IPS-20b (cell line): Measurements from ENCODE around the gene TWSG1.
A peak's percentile ranks its signal among the peaks of the same experiment; 100 is the strongest.

Experiments used
- H3K27ac ChIP-seq: one replicate; pipeline ENCODE4 v1.5.1; 2013; ENCODE audit warnings: low read length
- H3K27me3 ChIP-seq: 2 replicates; pipeline ENCODE4 v1.6.1; 2013; ENCODE audit warnings: mild to moderate bottlenecking, low read length, inconsistent platforms; ENCODE audit not compliant: insufficient read depth
- H3K36me3 ChIP-seq: 2 replicates; pipeline ENCODE4 v1.6.1; 2013; ENCODE audit warnings: low read depth, mild to moderate bottlenecking, inconsistent platforms, low read length, moderate library complexity; ENCODE audit not compliant: insufficient read depth
- H3K4me1 ChIP-seq: 2 replicates; pipeline ENCODE4 v1.6.1; 2013; ENCODE audit warnings: mild to moderate bottlenecking, control low read depth, inconsistent platforms, low read length, moderate library complexity; ENCODE audit not compliant: insufficient read depth
- H3K4me3 ChIP-seq: 2 replicates; pipeline ENCODE4 v1.5.1; 2013; ENCODE audit warnings: mild to moderate bottlenecking, low read length, inconsistent platforms
- H3K9ac ChIP-seq: 2 replicates; pipeline ENCODE4 v1.6.1; 2013; ENCODE audit warnings: low read depth, mild to moderate bottlenecking, inconsistent platforms, low read length, moderate library complexity
- H3K9me3 ChIP-seq: 2 replicates; pipeline ENCODE4 v1.6.1; 2013; ENCODE audit warnings: mild to moderate bottlenecking, low read depth, low read length, inconsistent platforms; ENCODE audit not compliant: insufficient read depth

The TWSG1 gene

DNA sequence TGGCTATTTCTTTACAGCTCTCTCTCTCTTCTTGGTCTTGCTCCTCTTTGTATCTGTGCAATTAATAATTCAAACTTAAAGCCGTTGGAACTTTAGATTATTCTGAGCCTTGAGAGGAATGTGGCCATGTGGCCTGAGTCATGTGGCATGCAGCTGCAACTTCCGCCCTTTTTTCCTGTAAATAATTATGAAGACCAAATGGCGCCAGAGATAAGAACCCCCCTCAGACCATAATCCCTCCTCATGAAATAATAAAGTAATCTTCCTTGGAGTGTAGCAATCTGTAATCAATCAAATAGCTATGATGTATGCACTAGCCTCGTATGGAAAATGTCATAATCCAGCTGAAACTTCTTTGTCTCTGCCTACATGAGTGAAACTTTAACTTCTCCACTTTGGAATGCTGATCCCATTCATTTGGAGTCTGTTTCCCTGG, 13.5 kb upstream of the TWSG1 start:
- Histone ChIP-seq H3K27ac (no peak overlapping the region), H3K9ac (no peak overlapping the region)

GRCh38 chr18:9321736-9322135, 12.8 kb upstream of the TWSG1 start:
- Histone ChIP-seq H3K4me3 (no peak overlapping the region), H3K27me3 (no peaks in the 10 kb centered on the region), H3K27ac (no peak overlapping the region), H3K4me1 (no peaks in the 10 kb centered on the region), H3K9ac (no peak overlapping the region), H3K9me3 (no peaks in the 10 kb centered on the region), H3K36me3 (no peaks in the 10 kb centered on the region)

More for the DNA sequence above, 13.5 kb upstream of the TWSG1 start:
- Histone ChIP-seq H3K27me3 (no peaks in the 10 kb centered on the region), H3K9me3 (no peaks in the 10 kb centered on the region), H3K36me3 (no peaks in the 10 kb centered on the region), H3K4me1 (no peaks in the 10 kb centered on the region), H3K4me3 (no peak overlapping the region)

GRCh38 chr18:9322744-9323143, 11.8 kb upstream of the TWSG1 start:
- H3K4me1 ChIP-seq, result no peaks in the 10 kb centered on the region

DNA sequence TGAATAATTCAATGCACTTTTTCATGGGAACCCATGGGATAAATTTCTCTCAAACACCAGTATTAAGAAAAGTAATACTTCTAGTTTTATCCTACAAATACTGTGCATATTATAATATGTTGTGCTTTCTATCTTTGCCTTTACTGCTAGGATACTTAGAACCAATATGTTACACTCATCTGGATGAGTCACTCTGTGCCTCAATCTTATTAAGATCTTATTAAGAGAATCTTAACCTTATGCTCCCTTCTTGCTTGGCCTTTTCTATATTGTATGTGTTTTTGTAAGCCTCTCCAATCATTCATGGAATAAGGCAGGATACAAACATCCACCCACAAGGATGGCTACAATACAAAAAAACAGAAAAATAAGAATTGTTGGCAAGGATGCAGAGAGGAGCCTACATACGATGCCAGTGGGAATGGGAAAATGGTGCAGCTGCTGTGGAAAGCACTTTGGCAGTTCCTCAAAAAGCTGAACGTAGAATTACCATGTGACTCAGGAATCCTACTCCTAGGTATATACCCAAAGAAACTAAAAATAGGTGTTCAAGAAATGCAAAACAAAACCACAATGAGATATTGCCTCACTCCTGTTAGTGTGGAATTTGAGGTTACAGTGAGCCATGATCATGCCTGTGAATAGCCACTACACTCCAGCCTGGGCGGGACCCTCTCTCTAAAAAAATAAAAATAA, 10.7 kb upstream of the TWSG1 start:
- Histone ChIP-seq H3K27ac (no peak overlapping the region), H3K4me1 (no peaks in the 10 kb centered on the region), H3K4me3 (no peak overlapping the region), H3K36me3 (no peaks in the 10 kb centered on the region), H3K9ac (no peak overlapping the region), H3K27me3 (no peaks in the 10 kb centered on the region), H3K9me3 (peaks cover 5% of the 10 kb centered on the region)

More at GRCh38 chr18:9322744-9323143, 11.8 kb upstream of the TWSG1 start:
- no peak overlapping the region for H3K27ac ChIP-seq
- no peak overlapping the region for H3K9ac ChIP-seq
- H3K27me3 ChIP-seq, result no peaks in the 10 kb centered on the region
- H3K9me3 ChIP-seq, result no peaks in the 10 kb centered on the region
- no peaks in the 10 kb centered on the region for H3K36me3 ChIP-seq
- H3K4me3 ChIP-seq, result no peak overlapping the region

DNA sequence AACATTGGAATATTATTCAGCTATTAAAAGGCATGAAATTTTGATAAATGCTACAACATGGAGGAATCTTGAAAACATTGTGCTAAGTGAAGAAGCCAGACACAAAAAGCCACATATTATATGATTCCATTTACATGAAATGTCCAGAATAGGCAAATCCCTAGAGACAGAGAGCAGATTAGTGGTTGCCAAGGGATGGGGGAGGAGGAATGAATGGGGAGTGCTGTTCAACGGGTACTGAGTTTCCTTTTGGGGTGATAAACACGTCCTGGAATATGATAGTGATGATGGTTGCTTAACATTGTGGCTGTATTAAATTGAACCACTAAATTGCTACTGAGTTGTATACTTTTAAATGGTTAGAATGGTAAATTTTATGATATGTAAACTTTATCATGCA, 8.9 kb upstream of the TWSG1 start:
- Histone ChIP-seq H3K4me1 (no peaks in the 10 kb centered on the region), H3K9ac (no peak overlapping the region), H3K4me3 (no peak overlapping the region), H3K27me3 (no peaks in the 10 kb centered on the region), H3K27ac (no peak overlapping the region), H3K36me3 (no peaks in the 10 kb centered on the region), H3K9me3 (peaks cover 5% of the 10 kb centered on the region)

DNA sequence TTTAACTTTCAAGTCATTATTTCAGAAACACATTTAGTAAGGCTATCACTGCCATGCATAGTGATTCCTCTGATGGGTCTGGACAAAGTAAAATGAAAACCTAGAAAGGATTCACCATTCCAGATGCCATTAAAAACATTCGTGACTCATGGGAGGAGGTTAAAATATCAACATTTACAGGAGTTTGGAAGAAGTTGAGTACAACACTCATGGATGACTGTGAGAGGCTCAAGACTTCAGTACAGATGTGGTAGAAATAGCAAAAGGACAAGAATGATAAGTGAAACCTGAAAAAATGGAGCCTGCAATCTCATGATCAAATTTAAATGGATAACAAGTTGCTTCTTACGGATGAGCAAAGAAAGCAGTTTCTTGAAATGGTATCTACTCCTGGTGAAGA, 5.8 kb upstream of the TWSG1 start:
- Histone ChIP-seq H3K27me3 (peaks cover 8% of the 10 kb centered on the region; the same call in 1 of the 2 replicates), H3K9ac (no peak overlapping the region), H3K4me1 (no peaks in the 10 kb centered on the region), H3K9me3 (peaks cover 5% of the 10 kb centered on the region), H3K4me3 (no peak overlapping the region), H3K27ac (no peak overlapping the region), H3K36me3 (no peaks in the 10 kb centered on the region)

GRCh38 chr18:9329471-9329870, 5.1 kb upstream of the TWSG1 start:
- Histone ChIP-seq H3K36me3 (no peaks in the 10 kb centered on the region), H3K4me1 (no peaks in the 10 kb centered on the region), H3K27me3 (peaks cover 8% of the 10 kb centered on the region; the same call in 1 of the 2 replicates), H3K4me3 (no peak overlapping the region), H3K9ac (no peak overlapping the region), H3K9me3 (peaks cover 5% of the 10 kb centered on the region), H3K27ac (no peak overlapping the region)

DNA sequence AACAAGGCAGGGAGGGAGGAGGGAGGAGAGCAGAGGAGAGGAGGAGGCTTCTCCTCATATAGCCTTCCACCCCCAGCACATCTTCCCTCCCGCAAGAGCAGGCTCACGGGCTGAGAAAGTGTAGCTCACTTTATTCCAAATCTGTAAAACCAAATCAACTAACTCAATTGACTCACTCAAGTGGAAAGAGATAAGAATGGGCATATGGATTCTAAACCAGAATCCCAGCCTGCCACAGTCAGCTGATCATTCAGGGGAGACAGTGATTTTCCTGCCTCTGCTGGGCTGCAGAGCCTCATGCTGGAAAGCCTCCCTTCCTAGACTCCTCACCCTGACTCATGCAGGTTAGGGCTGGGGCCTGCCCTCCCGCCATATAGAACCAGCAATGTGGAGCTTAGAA, 4.2 kb upstream of the TWSG1 start:
- H3K9me3 ChIP-seq, result peaks cover 5% of the 10 kb centered on the region
- H3K4me1 ChIP-seq, result no peaks in the 10 kb centered on the region; the same call in 1 of the 2 replicates
- no peaks in the 10 kb centered on the region for H3K36me3 ChIP-seq
- peaks cover 11% of the 10 kb centered on the region; the same call in 1 of the 2 replicates for H3K27me3 ChIP-seq
- H3K27ac ChIP-seq, result no peak overlapping the region
- no peak overlapping the region for H3K4me3 ChIP-seq
- no peak overlapping the region for H3K9ac ChIP-seq

- peak overlapping the region; percentile 79 for H3K4me3 ChIP-seq
- H3K27ac ChIP-seq, result no peak overlapping the region
- H3K36me3 ChIP-seq, result peaks cover 17% of the 10 kb centered on the region
- no peaks in the 10 kb centered on the region; the same call in 1 of the 2 replicates for H3K4me1 ChIP-seq
- H3K9me3 ChIP-seq, result peaks cover 1% of the 10 kb centered on the region; the same call in 1 of the 2 replicates
- H3K9ac ChIP-seq, result peak overlapping the region; percentile 71; the same call in 1 of the 2 replicates
- peaks cover 18% of the 10 kb centered on the region; the same call in 1 of the 2 replicates for H3K27me3 ChIP-seq
These were observed 888 bp upstream of the TWSG1 start for GRCh38 chr18:9333441-9334328.

DNA sequence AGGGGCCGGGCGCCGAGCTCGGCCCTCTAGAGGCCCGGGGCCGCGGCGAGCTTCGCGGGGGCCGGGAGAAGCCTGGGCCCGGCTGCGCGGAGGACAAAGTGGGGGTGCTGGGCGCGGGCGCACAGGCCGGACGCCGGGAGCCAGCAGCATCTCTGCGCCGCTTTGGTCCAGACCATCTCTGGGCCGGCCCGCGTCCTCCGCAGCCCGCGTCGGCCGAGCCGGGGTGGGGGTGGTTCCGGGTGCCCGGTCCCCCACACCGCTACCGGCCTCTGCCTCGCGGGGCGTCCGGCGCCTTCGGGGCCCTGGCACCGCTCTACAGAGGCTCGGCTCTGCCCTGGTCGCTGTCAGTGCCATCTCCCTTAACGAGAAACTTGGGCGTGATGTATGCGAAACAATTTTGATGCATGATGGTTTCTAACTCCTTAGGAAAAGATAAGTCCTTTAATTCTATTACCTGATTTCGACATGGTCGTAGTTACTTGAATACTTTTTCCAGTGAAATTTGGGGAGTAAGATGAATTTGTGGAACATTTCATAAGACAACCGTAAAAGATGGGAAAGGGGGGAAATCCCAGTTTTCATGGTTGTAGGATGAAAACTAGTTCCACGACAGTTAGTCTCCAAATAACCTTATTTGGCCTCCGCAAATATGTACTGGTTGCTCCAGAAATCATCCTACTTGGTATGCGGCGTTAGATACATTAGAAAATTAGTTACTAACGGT, 562 bp downstream of the TWSG1 start:
- H3K27me3 ChIP-seq, result peaks cover 18% of the 10 kb centered on the region; the same call in 1 of the 2 replicates
- no peaks in the 10 kb centered on the region for H3K9me3 ChIP-seq
- H3K4me3 ChIP-seq, result peak overlapping the region; percentile 85
- H3K9ac ChIP-seq, result peak overlapping the region; percentile 48; the same call in 1 of the 2 replicates
- H3K36me3 ChIP-seq, result peaks cover 19% of the 10 kb centered on the region
- no peak overlapping the region for H3K27ac ChIP-seq
- no peaks in the 10 kb centered on the region; the same call in 1 of the 2 replicates for H3K4me1 ChIP-seq

DNA sequence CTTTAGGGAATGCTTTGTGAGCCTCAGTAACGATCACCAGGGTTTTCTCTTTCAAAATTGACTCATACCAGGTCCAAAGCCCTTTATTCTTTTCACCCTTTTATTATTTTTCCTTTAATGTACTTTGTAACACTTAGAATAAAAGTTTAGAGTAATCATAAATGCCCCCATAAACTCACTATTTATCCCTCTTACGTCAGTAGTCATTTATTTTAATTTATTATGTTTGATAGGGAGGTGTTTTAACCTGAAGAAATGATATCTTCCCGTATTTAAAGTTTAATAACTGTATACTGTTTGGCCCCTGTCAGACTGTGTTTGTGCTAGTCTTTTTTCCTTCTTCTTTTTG, 1.1 kb downstream of the TWSG1 start:
- H3K27ac ChIP-seq, result no peak overlapping the region
- no peaks in the 10 kb centered on the region; the same call in 1 of the 2 replicates for H3K4me1 ChIP-seq
- peaks cover 22% of the 10 kb centered on the region for H3K36me3 ChIP-seq
- no peak overlapping the region for H3K9ac ChIP-seq
- peak overlapping the region; percentile 85 for H3K4me3 ChIP-seq
- H3K9me3 ChIP-seq, result no peaks in the 10 kb centered on the region
- H3K27me3 ChIP-seq, result peaks cover 18% of the 10 kb centered on the region; the same call in 1 of the 2 replicates
